HuH-7 (cell line): ENCODE data around the gene THBS1.

Experiments used
- DNase-seq: peaks from one replicate; pipeline ENCODE4 v3.0.0; 2011; ENCODE audit warnings: low spot score

The THBS1 gene

DNA sequence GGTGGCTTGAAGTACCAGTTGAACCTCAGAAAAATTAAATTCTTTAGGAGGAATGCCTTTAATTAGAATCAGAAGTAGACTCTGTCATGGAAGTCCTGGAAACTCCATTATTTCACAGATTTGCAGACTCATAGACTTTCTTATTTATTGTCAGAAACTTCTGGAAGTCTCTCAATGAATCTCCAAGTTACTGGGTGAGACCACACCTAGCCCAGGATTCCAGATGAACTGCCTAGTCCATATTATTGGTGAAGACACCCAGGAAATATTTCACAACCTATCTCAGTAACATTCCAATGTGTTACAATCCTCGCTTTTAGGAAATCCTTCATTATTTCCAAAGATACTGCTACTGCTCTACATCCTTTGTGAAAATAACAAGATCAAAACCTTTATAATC lies 6.5 kb upstream of the THBS1 start:
- no peak for DNase-seq

GRCh38 chr15:39575180-39575579 lies 5.7 kb upstream of the THBS1 start:
- no peak for DNase-seq

DNA sequence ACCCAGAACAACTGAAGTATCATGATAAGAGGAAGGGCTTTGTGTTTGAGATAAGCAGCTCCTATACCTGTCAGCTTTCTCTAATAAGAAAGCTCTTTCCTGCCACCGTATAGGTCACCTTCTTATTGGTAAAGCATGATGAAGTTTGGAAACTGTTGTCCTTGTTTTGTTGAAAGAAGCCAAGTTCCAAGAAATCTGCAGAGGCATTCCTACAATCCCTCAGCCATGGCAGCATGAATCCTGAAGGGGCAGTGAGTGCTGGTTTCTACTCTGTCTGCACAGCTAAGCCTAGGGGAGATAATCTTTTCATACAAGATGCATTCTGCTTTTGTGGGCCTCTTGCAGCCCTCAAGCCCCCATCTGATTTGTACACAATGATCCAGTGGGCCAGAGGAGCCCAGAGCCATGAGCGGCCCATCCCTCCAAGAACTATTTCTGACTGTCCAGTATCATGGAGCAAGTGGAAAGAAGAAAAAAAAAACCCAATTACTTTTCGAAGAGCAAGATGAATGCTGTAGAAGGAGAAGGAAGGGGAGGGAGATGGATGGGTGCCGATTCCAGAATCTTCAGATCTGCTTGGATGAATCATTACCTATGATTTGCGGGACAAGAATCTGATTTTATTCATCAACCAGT lies 1.9 kb upstream of the THBS1 start:
- peak; percentile 28 for DNase-seq

DNA sequence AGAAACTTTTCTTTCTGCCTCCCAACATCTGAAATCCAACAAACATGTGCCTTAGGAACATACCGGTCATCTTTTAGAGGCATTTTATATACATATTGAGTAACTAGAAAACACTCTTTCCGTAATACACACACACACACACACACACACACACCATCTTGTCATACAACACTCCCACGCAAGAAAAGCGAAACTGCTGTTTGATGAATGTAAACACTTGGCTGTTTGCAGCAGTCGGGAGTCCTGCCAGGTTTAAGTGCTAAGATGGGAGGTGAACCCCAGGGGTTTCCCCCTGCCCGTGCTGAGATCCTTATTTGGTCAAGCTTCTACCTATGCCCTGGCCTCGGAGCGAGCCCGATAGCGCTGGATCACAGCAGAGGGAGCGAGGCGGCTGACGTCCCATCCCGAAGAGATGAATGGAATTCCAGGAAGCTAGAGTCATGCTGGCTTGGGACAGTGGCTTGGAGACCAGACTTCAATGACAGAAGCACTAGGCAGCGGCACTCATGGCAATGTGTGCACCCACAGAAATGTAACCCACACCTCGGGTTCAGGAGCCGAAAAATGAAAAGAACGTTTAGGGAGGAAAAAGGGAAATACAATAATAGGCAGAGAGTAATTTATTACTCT lies 1.3 kb upstream of the THBS1 start:
- DNase-seq: peak; percentile 62

DNA sequence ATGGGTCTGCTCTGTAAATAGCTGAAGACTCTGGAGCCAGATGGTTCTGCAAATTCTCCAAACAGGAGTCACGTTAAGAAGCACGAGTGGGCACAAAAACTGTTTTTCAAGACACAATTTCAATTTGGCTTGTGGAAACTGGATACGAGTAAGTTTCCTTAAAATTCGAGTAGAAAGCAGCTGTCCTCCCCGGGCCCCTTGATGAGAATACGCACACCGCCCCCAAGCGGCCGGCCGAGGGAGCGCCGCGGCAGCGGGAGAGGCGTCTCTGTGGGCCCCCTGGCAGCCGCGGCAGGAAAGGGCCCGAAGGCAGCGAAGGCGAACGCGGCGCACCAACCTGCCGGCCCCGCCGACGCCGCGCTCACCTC lies 778 bp upstream of the THBS1 start:
- DNase-seq: peak; percentile 68

DNA sequence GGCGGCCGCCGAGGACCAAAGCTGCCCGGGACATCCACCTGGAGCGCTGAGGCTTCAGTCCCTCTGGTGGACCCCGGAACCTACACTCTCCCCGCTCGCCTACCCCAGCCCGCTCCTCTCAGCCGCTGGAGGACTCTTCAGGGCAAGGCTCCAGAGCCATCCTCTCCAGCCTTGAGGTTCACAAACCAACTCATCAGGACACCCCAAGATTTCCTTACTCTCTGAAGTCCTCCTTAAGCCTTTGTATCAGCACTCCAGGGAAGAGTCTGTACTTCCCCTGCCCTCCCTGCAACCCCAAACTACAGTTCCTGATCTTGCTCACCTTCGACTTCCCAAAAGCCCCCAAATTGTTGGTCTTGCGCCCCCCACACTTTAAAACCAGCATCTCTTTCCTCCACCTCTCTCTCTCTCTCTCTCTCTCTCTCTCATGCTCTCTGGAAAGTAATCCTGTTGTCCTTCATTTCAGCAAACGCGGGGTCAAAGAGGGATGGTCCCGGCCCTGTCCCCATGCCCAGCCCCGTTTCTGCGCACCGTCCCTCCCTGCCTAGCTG lies 438 bp downstream of the THBS1 start:
- no peak for DNase-seq

DNA sequence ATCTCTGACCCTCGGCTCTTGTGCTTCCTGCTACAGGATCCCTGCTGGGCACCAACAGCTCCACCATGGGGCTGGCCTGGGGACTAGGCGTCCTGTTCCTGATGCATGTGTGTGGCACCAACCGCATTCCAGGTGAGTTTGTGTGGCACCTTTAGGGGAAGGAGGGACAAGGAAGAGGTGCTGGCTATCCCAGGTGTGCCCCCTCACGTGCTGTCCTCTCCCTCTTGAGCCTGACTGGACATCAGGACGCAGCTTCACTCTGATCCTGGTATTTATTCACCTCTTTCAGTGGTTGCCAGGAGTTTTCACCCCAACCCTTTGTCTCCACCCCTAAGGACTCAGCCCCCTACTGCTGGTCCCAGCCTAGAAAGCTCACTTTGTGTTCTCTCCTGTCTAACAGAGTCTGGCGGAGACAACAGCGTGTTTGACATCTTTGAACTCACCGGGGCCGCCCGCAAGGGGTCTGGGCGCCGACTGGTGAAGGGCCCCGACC lies 960 bp downstream of the THBS1 start:
- DNase-seq: peak; percentile 79

- DNase-seq: no peak
Observed at GRCh38 chr15:39582286-39582976, 1.6 kb downstream of the THBS1 start.

DNA sequence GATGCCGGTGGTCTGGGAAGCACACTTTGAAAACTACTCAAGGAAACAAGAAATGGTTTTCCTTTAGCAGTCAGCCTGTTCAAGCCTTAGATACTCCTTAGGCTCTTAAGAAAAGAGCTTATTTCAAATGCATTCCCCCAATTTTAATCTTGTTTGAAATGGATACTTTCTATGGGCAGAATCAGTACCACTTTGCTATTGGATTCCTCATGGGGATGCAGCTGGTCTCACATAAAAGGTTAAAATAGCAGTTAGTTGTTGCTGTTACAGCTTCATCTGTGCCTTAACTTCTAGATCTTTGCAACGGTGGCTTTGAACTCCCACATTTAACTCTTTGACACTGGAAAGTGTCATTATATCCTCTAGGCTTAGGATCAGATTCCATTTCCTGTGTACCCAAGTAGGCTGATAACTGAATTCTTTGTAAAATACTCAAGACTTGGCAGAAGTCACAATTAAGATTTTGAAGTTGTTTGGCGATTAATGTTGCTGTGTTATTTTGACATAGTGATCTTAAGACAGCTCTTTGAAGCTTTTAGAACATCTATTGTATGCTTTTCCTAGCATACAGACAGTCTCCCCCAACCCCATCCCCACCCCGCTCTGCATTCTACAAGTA lies 2.2 kb downstream of the THBS1 start:
- peak; percentile 35 for DNase-seq

GRCh38 chr15:39583596-39584265 lies 2.9 kb downstream of the THBS1 start:
- no peak for DNase-seq

GRCh38 chr15:39584266-39584659 lies 3.4 kb downstream of the THBS1 start:
- no peak for DNase-seq

- no peak for DNase-seq
Observed at GRCh38 chr15:39584662-39585388, 3.9 kb downstream of the THBS1 start.

GRCh38 chr15:39585389-39585841 lies 4.5 kb downstream of the THBS1 start:
- DNase-seq: no peak

- no peak for DNase-seq
Observed at GRCh38 chr15:39585871-39586301, 5.0 kb downstream of the THBS1 start.

DNA sequence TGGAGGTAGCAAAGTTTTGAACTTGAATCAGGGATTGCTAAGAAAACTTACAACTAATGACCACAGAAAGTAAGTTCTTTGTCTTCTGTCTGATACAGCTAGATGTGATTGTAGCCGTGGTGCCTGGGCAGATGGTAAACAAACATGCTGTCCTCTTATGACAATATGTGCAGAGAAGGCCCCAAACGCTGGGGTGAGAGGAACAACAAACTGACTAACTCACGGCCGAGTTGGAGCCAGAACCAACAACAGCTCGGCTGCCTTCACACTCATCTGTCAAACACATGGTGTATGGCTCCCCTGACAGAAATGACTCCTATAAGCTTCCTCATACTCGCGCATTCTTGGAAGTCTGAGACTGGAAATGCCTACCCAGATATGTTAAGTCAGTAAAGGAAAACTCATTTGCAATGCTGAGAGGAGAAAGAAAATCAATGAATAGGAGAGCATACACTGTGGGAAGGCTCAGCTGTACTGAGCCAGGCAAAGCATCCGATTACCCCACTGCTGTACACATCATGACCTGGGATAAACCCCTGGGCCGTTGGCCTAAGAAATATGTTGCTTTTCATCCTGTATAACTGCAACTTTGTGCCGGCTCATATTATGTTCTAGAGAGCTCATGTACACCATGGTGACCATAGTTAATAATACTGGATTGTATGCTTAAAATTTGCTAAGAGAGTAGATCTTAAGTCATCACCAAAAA lies 5.7 kb downstream of the THBS1 start:
- DNase-seq: no peak

DNA sequence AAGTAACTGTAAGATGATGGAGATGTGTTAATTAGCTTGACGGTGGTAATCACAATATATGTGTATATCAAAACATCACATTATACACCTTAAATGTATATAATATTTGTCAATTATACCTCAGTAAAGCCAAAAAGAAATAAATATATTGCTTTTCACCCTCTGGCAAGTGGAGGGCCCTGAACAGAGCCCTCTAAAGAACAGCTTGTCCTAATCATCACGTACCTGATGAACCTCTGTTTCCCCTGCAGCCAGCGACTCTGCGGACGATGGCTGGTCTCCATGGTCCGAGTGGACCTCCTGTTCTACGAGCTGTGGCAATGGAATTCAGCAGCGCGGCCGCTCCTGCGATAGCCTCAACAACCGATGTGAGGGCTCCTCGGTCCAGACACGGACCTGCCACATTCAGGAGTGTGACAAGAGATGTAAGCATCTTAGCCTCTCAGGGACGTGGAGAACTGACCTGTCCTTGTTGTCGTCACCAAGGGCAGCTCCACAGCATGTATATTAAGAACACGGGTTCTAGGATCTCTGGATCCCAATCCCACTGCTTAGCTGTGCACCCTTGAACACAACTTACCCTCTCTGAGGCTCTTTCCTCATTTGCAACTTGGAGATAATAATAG lies 6.3 kb downstream of the THBS1 start:
- DNase-seq: no peak

GRCh38 chr15:39587731-39588530 lies 7.1 kb downstream of the THBS1 start:
- no peak for DNase-seq

DNA sequence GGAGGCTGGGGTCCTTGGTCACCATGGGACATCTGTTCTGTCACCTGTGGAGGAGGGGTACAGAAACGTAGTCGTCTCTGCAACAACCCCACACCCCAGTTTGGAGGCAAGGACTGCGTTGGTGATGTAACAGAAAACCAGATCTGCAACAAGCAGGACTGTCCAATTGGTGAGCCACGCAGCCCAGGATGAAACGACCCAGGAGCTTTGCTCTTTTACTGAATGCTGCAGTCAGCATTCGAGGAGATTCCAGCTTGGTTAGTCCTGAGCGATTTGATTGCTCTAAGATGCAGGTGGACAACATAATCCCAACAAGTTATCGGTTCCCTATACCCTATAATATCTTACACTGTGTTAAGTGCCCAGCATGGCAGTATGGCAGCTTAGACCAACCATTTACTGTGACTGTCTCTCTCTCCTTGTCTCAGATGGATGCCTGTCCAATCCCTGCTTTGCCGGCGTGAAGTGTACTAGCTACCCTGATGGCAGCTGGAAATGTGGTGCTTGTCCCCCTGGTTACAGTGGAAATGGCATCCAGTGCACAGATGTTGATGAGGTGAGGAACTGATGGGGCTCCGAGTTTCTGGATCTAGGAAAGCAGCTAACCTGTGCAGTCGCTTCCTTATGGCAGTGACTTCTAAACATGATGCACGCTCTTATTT lies 7.8 kb downstream of the THBS1 start:
- no peak for DNase-seq
